Measurements from ENCODE around the gene LCN10.

DNA sequence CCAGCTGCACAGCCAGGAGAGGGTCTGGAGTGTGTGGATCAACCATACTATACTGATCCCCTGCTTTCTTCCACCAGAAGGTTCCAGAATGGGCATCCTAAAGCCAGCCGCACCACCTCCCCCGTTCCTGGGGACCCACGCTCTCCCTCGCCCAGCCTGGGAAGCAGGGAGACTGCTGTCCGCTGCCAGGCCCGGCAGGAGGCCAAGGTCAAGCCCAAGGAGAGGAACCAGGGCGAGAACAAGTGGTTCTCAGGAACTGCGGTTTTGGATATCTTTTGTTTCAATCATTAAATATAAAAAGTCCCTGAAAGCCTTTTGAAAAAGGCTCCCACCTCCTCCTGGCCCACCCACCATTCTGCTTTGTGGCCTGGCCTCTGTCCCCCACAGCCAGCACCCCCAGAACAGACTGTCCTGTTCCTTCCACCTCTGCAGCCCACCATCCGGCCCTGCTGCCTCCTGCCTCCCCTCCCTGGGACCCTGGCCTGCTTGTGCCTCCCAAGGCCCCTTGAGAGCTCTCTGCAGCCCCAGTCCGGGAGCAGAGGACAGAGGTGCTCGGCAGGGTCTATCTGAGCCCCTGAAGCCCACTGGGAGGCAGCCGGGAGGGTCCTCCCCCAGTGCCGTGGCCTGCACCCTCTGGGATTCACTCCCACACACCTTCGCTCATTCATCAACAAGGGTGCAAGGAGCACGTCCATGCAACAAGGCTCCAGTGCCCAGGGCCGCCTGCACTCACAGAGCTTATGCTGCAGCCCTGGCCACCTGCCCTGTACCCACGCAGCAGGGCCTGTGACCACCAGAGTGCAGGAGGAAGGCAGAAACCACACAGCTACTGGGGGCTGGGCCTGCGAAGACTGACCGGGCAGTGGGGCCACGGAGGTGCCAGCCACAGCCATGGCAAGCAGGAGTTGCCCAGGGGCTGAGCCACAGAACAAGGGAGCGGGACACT, 6.2 kb upstream of the LCN10 start:
- TF ChIP-seq POLR2A (IDR thresholded peaks at IDR 0.05; ENCODE audit: low read length) (no peak), GATA1 (IDR thresholded peaks at IDR 0.05; ENCODE audit: low read depth, low read length) (no peak)
